PC-9 (cell line): ENCODE data around the gene DNMT3B. TPM values are rescaled to one million over a fixed set of nuclear protein-coding genes. Genes with fewer than 3 reads are reported as not detected.

Experiments used
- BruUV-seq: library from RNA; stranded (reverse); fragments of 400-500 nt; replicated peaks from 2 replicates; lab custom pipeline; 2021; lab: Mats Ljungman, UMichigan
- CTCF ChIA-PET: fragments of 300-600 bp; sonication (Branson Sonifier 250); formaldehyde crosslinking; loops from one replicate; lab custom pipeline; 2022; ENCODE audit warnings: antibody characterized with exemption; lab: Charles Lee
- POLR2A ChIA-PET: fragments of 300-600 bp; sonication (Branson Sonifier 250); formaldehyde crosslinking; loops from one replicate; lab custom pipeline; 2022; ENCODE audit warnings: antibody characterized with exemption; ENCODE audit not compliant: unreplicated experiment; lab: Charles Lee
- DNase-seq, 2 experiments: peaks; one replicate each; pipeline versions ENCODE4 v3.0.0 to v3.0.0-alpha.2; 2015 to 2022; ENCODE audit warnings: mixed read lengths in 1 of 2
- H2AFZ ChIP-seq: fragments of 200-600 bp; sonication (generic); 2 replicates; pipeline ENCODE4 v1.8.1; 2017; ENCODE audit warnings: antibody characterized with exemption
- H3F3A ChIP-seq: fragments of 200-600 bp; sonication (generic); 2 replicates; pipeline ENCODE4 v1.8.1; 2017; ENCODE audit warnings: antibody characterized with exemption, mild to moderate bottlenecking, low read depth; ENCODE audit not compliant: insufficient read depth
- H3K27ac ChIP-seq: fragments of 200-600 bp; sonication (generic); 2 replicates; pipeline ENCODE4 v1.6.1; 2016; ENCODE audit warnings: mixed run types
- H3K27me3 ChIP-seq: fragments of 200-600 bp; sonication (generic); 2 replicates; pipeline ENCODE4 v1.6.1; 2016; ENCODE audit warnings: low read depth, mixed run types; ENCODE audit not compliant: insufficient read depth
- H3K36me3 ChIP-seq: fragments of 200-600 bp; sonication (generic); 2 replicates; pipeline ENCODE4 v1.6.1; 2016; ENCODE audit warnings: low read depth, mixed run types
- H3K4me1 ChIP-seq: fragments of 200-600 bp; sonication (generic); replicated peaks from 2 replicates; pipeline ENCODE4 v1.6.1; 2016; ENCODE audit warnings: mixed run types; ENCODE audit not compliant: insufficient read depth
- H3K4me2 ChIP-seq: fragments of 200-600 bp; sonication (generic); 2 replicates; pipeline ENCODE4 v1.6.1; 2017; ENCODE audit warnings: mixed run types
- H3K4me3 ChIP-seq: fragments of 200-600 bp; sonication (generic); 2 replicates; pipeline ENCODE4 v1.6.1; 2016; ENCODE audit warnings: mixed run types
- H3K79me2 ChIP-seq: fragments of 200-600 bp; sonication (generic); 2 replicates; pipeline ENCODE4 v1.6.1; 2017; ENCODE audit warnings: low read depth, mixed run types
- H3K9me2 ChIP-seq: fragments of 200-600 bp; sonication (generic); 2 replicates; pipeline ENCODE4 v1.8.1; 2017; ENCODE audit warnings: mild to moderate bottlenecking; ENCODE audit not compliant: insufficient read depth
- H3K9me3 ChIP-seq: fragments of 200-600 bp; sonication (generic); 2 replicates; pipeline ENCODE4 v1.8.1; 2016; ENCODE audit warnings: low read depth; ENCODE audit not compliant: insufficient read depth
- H4K20me1 ChIP-seq: fragments of 200-600 bp; sonication (generic); 2 replicates; pipeline ENCODE4 v1.8.1; 2017; ENCODE audit not compliant: insufficient read depth
- EZH2 ChIP-seq: fragments of 200-600 bp; sonication (generic); IDR thresholded peaks from 2 replicates; pipeline ENCODE4 v1.8.0; 2017; ENCODE audit warnings: antibody characterized with exemption, low read depth
- intact Hi-C: fragments of 100-400 bp; cut with micrococcal nuclease; formaldehyde crosslinking; loops from one replicate; pipeline ENCODE4 v1.10.0; 2022; ENCODE audit not compliant: unreplicated experiment
- total RNA-seq: library from RNA; stranded (reverse); gene quantifications from 2 replicates; pipeline ENCODE4 v1.2.3, GENCODE V29; 2021
- TF ChIP-seq, protein P1 (sequence below): fragments of 200-600 bp; sonication (generic); conservative IDR thresholded peaks from 2 replicates; pipeline ENCODE4 v1.6.1; 2017; ENCODE audit warnings: mixed run types, antibody characterized with exemption, mild to moderate bottlenecking, moderate library complexity

Gene DNMT3B
- total RNA-seq, 1 experiment from 2014 or later = 8.0 TPM

DNA sequence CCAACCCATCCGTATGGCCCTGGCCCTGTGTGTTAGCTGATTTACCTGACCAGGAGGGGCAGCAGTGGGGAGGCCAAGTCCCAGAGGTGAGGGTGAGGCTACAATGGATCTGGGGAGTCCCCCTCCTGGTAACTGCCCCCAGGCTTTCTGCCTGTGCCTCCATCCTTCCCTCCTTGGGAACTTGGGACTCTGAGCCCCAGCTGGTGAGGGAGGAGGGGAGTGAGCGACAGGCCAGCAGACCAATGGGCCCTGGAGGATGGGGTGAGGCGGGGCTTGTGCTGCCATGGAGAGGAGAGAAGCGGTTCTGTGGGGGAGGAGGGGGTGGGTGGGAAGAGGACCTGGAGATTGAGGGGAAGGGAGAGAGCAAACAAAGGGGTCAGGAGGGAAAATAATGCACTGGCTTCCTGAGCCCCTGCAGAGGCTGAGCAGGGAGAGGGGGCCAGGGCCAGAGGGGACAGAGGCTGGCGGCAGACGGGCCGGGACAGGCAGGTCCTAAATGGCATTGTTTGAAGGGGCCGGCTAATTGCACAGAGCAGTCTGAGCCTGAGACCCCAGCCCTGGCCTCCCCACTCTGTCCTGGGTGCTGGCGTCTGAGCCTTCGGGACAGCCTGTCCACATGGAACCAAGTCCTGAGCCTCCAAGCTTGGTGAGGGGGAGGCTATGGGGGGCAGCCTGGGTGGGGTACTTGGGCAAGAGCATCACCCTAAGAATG lies 17.5 kb downstream of the DNMT3B start:
- intact Hi-C loops = loop anchor here (5.0 kb wide), 1 partner anchor 257 kb away; no protein-coding TSS in a partner anchor

DNA sequence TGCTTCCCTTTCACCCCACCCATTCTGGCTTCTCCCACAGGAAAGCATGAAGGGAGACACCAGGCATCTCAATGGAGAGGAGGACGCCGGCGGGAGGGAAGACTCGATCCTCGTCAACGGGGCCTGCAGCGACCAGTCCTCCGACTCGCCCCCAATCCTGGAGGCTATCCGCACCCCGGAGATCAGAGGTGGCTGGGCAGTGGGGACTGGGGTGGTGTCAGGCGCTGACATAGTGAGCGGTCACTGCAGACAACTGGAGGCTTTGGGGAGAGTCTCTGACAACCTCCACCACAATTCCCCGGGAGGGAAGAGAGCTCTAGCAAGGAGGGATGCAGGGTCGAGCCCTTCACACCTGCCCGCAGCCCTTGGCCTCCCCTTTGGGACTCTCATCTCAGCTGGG lies 18.1 kb downstream of the DNMT3B start:
- CTCF ChIA-PET = no interaction called here
- TF ChIP-seq, protein P1, sequence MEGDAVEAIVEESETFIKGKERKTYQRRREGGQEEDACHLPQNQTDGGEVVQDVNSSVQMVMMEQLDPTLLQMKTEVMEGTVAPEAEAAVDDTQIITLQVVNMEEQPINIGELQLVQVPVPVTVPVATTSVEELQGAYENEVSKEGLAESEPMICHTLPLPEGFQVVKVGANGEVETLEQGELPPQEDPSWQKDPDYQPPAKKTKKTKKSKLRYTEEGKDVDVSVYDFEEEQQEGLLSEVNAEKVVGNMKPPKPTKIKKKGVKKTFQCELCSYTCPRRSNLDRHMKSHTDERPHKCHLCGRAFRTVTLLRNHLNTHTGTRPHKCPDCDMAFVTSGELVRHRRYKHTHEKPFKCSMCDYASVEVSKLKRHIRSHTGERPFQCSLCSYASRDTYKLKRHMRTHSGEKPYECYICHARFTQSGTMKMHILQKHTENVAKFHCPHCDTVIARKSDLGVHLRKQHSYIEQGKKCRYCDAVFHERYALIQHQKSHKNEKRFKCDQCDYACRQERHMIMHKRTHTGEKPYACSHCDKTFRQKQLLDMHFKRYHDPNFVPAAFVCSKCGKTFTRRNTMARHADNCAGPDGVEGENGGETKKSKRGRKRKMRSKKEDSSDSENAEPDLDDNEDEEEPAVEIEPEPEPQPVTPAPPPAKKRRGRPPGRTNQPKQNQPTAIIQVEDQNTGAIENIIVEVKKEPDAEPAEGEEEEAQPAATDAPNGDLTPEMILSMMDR = no peak
- TF ChIP-seq EZH2 = no peak

More for the DNA sequence above, 17.5 kb downstream of the DNMT3B start:
- Histone ChIP-seq H3K4me2 (no peak overlapping the region), H3F3A (no peaks in the 10 kb centered on the region), H3K4me3 (no peak overlapping the region), H3K9me2 (no peaks in the 10 kb centered on the region), H2AFZ (no peak overlapping the region), H4K20me1 (no peaks in the 10 kb centered on the region; the same call in 1 of the 2 replicates), H3K4me1 (no peaks in the 10 kb centered on the region), H3K27ac (no peak overlapping the region), H3K9me3 (no peaks in the 10 kb centered on the region), H3K79me2 (no peaks in the 10 kb centered on the region), H3K36me3 (no peaks in the 10 kb centered on the region), H3K27me3 (no peaks in the 10 kb centered on the region)
- ChIA-PET POLR2A (no interaction called here), CTCF (interaction anchor here (0.6 to 2.3 kb wide), 3 partner anchors 98 to 134 kb away, joined by 3 to 46 read pairs (median 4); partner anchors contain the start of gene C20orf203)
- TF ChIP-seq EZH2 = no peak
- TF ChIP-seq, protein P1 = no peak
- BruUV-seq = no TSS peak
- no peak for DNase-seq

DNA sequence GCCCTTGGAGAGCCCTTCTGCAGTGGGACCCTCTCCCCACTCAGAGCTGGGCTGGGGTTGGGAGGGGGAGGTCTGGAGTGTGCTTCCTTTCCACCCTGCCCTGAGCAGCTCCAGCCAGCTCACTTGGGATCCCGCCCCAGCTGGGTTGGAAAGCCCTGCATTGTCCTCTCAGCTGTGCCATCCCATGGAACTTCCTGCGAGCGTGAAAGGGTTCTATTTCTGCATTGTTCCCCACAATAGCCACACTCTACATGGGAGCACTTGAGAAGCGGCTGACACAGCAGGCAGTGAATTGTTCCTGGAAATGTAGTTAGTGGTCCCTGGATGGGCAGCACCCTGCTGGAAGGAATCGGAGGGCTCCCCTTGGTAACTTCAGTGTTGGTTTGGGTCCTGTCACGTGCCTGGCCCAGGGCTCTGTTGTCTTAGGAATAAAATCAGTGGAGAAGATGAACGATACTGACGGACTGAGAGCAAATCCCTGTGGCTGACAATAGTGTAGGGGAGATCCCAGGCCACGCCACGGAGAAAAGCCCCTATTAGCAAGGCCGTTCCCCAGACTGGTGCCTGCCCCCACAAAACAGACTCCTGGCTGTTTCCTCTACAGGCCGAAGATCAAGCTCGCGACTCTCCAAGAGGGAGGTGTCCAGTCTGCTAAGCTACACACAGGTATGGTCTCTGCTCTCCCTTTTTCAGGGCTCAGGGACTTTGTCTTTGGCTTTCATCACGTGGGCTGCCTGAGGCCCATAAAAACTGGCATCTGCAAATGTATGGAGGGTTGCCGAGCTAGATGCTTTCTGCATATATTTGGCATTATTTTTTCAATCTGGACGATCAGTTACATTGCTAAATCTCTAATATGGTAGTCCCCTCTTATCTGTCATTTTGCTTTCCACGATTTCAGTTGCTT lies 18.8 kb downstream of the DNMT3B start:
- Histone ChIP-seq H4K20me1 (no peaks in the 10 kb centered on the region; the same call in 1 of the 2 replicates), H3K9me3 (no peaks in the 10 kb centered on the region), H3K4me1 (no peaks in the 10 kb centered on the region), H3K79me2 (no peaks in the 10 kb centered on the region), H3K36me3 (no peaks in the 10 kb centered on the region), H3K4me3 (no peak overlapping the region), H3K4me2 (no peak overlapping the region), H3K9me2 (no peaks in the 10 kb centered on the region), H3K27me3 (no peaks in the 10 kb centered on the region), H2AFZ (no peak overlapping the region), H3K27ac (no peak overlapping the region), H3F3A (no peaks in the 10 kb centered on the region)
- CTCF ChIA-PET = interaction anchor here (0.7 kb wide), 1 partner anchor 107 kb away, joined by 4 read pairs; no protein-coding TSS in a partner anchor
- BruUV-seq = no TSS peak
- POLR2A ChIA-PET = no interaction called here
- DNase-seq = no peak
- TF ChIP-seq, protein P1 = no peak
- no peak for TF ChIP-seq EZH2
- intact Hi-C loops = no loop called here

More for the DNA sequence above, 18.1 kb downstream of the DNMT3B start:
- DNase-seq = no peak
- H2AFZ ChIP-seq = no peak overlapping the region
- H3K36me3 ChIP-seq = no peaks in the 10 kb centered on the region
- no peaks in the 10 kb centered on the region for H3K79me2 ChIP-seq
- no peaks in the 10 kb centered on the region for H3K4me1 ChIP-seq
- H4K20me1 ChIP-seq = no peaks in the 10 kb centered on the region; the same call in 1 of the 2 replicates
- intact Hi-C loops = no loop called here
- no peak overlapping the region for H3K27ac ChIP-seq
- H3K9me2 ChIP-seq = no peaks in the 10 kb centered on the region
- H3K9me3 ChIP-seq = no peaks in the 10 kb centered on the region
- no peaks in the 10 kb centered on the region for H3K27me3 ChIP-seq
- no peak overlapping the region for H3K4me2 ChIP-seq
- POLR2A ChIA-PET = no interaction called here
- H3F3A ChIP-seq = no peaks in the 10 kb centered on the region
- BruUV-seq = no TSS peak
- no peak overlapping the region for H3K4me3 ChIP-seq
